Activated CD8-positive, alpha-beta memory T cell treated with anti-CD3 and anti-CD28 coated beads, Interleukin-2, amount 50 U/mL, for 24 hours (primary cell): ENCODE results near the gene LDHD.

ENCODE experiments used
- DNase-seq: peaks from one replicate; pipeline ENCODE4 v3.0.0-alpha.2; 2020; ENCODE audit errors: extremely low read depth

Gene LDHD

DNA sequence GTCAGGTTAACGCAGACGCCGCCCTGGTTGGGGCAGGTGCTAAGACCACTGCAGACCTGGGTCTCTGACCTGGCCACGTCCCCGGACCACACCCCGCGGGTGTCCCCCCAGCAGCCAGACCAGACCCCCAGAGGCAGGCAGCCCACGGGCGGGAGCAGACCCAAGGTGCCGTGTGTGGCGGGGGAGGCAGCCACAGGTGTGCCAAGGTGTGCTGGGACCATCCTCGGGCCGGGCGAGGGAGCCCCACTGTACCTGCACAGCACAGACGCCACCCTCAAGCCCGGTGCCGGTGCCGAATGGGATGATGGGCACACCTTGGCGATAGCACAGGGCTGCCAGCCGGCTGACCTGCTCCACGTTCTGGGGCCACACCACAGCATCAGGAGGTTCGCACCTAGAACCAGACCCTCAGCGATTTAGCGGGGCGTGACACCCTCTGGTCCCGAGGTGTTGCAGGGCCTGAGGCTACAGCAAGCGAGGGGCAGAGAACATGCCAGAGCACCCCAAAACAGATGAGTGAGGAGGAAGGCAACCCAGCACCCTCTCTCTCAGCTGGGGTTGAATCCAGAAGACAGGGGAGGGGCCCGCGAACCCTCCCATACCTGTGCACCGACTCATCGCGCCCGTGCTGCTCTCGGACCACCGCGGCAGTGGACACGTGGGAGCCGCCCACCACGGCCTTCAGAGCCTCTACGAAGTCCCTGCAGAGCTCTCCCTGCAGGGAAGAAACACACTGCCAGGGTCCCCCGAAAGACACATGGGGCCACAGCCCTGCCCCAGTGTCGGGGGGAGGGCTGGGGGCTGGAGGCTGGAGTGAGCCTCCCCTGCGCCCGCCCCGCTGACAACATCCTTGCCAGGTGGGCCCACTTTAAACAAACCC lies 1.4 kb downstream of the LDHD start:
- no peak for DNase-seq

DNA sequence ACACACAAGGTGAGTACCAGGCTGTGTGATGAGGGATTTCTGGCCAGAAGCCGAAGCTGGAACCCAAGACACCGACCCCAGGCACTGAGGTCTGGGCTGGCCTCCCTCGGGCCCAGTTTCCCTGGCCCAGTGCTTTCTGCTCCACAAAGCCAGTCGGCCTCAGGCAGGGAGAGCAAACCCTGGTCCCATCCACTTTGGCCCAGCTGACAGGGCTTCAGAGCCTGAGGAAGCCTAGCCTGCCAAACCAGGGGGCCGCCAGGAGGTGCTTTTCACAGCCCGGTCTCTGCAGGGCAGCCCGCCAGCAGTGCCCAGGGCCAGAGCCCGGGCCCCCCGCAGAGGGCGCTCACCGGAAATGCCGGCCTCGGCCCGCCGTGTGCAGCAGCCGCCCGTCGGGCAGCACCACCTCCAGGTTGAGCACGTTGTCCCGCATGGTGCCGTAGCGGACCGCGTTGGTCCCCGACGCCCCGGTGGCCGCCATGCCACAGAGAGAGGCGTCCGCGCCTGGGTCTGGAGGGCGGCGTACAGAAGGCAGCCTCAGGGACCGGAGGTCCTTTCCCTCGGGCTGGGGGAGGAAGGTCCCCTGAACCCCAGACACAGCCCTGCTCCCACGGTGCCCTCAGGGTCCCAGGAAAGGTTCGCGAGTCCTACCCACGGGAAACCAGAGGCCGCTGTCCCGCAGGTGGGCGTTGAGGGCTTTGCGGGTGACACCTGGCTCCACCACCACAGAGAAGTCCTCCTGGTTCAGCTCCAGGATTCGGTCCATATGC lies 2.2 kb downstream of the LDHD start:
- DNase-seq = no peak

DNA sequence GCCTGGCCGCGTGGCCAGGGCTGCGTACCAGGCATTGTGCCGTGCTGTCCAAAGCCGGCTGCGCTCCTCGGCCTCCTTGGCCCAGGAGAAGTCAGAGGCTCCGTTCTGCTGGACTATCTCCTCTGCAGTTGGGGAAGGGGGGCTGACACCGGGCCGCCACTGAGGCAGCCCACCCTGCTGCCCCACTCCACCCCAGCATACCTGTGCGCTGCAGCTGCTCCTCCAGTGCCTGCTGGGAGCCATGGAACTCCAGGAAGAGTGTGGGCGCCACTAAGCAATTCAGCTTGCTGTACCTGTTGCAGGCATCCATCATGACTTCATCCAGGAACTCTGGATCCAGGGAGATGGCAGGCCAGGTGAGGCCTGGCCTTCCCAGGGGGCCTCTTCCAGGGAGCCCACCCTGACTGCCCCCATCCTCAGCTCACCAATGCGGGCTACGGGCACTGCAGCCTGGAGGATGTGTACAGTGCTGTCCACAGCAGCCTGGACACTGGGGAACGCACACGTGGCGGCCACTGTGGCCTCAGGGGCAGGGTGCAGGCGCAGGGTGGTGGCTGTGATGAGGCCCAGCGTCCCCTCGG lies 2.9 kb downstream of the LDHD start:
- no peak for DNase-seq

DNA sequence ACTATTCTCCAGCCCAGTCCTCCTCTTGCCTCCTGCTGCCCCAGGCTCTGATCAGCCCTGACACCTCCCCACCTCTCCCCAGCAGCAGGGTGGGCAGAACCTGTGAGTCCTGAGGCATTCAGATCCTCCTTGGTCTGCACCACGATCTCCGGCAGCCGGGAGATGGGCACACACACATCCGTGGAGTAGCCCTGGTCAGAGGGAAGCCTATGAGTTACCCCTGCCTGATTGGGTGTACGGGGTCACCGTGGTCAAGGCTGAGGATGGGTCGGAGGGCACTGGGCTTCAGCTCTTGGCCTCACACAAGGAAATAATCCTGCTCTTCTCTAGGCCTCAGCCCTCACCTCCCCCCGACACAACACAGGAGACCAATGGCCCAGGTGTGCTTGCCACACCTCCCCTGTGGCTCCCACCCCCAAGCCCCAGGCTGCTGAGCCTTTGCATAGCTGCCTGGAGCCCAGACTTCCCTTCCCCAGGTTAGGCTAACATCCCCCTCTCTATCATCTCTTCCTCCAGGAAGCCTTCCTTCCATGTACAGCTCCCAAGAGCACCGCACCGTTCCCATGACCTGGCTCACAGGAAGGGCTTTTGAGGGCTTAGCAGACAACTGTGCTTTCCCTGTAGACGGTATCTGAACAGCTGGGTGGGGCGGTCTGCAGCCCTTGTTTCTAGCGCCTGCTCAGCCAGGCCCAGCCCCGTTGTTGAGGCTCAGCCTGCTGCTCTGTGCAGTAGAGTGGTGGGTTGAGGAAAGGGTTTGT lies 3.7 kb downstream of the LDHD start:
- DNase-seq = no peak

DNA sequence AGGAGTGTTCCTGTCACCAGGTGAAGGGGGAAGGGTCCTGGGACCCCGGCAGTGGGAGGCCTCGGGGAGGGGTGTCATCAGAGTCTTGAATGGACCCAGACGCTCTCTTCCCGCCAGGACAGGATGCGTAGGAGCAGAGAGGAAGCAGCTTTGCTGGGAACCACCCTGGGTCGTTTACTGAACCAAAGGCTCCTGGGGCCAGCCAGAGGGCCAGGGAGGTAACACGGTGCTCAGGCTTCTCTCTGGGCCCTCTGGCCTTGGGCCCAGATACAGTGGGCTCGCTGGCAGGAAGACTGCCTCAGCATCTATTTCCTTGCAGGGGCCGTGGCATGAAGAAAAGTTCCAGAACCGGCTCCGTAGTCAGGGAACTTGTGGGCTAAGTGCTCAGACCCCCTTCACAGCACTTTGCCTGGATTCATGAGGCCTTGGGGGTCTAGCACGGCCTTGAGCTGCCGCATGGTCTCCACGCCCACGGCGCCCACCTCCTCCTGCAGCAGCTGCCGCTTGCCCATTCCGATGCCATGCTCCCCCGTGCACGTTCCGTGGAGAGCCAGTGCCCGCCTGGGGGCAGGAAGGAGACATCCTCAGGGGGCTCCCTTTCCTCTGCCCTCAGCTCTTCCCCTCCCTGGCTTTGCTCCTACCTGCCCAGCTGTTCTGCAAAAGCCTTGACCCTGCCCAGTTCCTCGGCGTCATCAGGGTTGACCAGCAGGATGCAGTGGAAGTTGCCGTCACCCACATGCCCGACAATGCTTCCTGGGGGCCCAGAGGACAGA lies 4.4 kb downstream of the LDHD start:
- DNase-seq = no peak

DNA sequence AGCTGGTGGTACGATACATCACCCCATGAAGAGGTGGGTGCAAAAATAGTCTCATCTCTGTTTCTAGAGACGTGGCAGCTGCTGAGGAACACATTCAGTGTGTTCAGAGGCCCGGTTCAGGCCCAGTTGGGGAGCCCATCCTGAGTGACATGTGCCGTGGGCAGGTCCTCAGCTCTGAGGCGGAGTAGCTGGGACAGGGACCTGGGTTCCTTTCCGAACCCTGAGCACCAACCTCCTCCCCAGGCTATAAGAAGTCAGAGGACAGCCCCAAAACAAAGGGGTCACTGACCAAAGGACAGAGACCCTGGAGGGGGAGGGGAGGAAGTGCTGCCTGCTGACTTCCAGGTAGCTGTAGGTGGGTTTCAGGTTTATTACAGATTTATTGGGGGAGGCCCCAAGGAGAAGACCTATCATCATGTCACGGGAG lies 5.1 kb downstream of the LDHD start:
- no peak for DNase-seq

DNA sequence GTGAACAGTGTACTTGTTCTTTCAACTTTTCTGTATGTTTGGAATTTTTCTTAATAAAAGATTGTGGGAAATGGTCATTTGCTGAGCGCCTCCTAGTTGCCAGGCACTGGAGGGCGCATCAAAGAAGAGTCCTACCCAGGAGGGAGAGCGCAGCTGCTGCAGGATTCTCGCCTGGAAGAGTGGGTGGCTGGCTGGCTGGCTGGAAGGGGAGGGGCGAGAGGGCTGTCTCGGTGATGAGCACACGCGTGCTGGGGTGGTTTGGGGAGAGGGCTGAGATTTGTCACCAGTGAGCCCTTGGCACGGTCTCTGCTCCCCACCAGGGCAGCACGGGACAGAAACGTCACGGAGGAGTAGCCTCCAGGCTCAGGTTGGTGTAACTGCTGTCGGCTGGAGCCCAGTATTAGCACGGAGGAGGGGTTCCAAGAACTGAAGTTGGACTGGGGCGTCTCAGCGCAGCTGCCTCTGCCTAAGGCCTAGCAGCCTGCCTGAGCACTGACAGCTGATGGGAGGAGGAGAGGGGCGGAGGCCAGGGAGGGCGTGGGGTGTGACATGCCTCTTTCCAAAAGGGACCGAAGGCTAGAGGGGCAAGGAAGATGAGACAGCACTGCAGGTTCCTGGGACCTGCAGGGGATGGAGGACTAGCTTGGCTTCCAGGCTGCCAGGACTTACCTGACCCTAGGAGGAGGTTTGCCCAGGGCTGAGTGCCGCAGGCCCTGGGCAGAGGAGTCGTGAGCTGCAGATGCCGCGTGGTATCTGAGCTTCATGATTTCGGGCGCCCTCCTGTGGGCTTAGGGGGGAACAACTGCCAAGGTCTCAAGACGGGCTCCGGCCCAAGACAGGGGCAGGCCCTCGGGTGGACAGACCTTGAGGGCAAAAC lies 5.7 kb downstream of the LDHD start:
- peak; percentile 46 for DNase-seq

DNA sequence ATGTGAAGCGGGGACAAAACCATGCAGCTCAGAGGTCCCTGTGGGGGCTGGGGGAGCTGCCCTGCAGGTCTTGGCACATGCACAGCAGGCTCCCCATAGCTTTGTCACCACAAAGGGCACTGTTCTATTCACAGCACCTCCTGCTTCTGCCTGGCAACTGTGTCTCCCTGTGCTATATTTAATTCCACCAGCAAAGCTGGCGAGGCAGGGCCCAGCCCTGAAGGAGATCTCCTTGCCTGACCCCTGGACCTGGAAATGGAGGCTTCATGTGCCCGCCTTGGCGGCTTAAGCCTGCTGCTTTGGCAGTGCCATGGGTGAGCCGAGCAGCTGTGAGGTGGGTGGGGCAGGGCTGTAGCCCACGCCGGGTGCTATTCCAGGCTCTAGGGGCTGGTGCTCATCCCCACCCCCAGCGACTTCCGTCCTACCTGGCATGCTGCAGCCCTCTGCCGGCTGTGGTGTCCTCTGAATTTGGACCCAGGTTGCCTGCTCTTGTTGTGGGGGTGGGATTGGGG lies 6.8 kb downstream of the LDHD start:
- no peak for DNase-seq

DNA sequence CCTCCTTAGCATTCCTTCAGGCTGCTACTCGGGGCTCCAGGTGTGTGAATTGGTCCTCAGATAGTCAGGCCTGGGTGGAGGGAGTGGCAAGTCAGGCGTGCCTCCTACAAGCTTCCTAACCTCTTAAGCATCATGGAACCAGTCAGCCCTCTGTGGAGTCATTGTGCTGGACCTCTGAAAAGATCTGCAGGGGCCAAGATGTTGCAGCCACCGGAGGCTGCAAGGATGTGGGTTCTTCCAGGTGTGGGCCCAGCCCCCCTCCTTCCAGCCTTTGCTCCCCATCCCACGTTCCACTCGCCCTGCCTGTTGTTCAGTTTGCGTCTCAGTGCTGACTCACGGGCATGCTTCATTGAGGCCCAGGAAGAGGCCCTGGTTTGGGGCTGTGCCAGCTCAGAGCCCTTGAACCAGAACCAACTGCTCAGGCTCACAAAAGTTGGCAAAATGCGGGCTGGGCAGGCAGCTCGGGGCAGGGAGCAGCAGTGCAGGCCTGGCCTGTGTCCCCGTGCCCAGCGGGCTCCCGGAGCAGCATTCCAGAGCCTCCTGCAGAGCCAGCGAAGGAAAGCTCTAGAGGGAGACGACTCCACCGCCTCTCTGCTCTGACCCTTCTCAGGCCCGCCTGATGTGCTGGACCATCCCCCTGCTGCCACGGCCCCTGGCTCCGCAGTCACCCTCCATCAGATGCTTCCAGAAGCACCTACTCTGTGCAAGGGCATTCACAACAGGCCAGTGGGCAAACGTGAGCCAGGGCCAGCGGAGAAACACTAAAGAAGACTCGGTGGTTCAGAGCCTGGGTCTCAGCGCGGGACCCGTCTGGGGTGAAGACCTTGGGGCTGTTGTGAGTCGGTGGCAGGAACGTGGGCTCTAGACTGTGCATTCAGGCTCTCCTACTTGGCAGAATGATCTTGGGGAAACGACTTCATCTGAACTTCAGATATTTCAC lies 7.5 kb downstream of the LDHD start:
- DNase-seq = peak; percentile 47

DNA sequence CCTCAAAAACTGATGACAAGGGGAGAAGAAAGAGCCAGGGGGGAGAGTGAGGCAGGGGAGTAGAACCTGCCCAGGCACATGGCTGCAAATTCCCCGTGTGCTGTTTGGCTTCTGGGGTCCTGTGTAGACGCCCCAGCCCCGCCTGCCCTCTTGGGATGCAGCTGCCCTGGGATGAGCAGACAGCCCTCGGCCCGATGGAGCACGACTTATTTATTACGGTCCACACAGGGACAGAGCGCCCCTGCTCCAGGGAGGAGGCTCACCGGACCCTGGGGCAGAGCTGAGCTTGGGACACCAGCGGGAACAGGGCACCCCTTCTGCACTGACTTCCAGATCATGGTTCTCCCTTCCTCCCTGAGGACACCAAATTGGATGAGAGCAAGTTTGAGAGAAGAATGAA lies 9.1 kb downstream of the LDHD start:
- no peak for DNase-seq

DNA sequence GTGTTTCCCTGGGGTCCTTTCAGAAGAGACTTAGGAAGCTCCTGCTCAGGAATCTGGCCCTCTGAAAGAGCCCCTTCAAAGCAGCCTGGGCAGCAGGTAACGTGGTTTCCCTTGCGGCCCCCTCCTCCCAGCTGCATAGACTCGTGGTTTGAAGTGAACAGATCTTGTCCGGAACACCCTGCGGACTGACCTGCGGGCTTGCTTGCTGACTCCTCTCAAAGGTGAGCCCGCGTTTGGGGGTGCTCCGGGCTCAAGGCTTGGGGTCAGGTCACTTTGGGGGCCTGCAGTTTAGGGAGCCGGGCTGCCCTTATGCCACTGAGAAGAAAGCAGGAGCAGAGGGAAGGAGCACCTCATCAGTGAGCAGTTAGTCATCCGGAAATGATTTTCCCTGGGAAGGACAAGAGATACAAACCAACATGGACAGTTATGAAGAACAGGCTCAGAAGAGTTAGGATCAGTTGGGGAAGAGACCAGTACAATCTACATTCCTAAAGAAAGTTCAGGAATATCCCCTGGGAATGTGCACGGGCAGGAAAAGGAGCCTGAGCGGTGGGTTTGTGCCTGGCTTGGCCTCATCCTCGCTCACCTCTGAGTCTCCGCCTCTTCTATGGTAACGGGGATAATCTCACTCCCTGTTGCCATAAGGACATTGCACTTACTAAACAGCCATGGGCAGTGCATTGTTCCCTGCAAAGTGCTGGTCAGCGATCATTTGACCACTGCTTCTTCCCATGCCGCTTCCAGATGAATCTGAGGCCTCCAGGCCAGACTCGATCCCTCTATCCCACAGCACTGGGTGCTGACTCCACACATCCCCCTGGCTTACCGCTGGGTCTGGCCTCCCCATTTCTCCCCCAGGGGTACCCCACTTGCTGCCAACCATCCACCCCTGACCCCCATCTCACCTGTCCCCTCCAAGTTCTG lies 10.0 kb downstream of the LDHD start:
- no peak for DNase-seq

DNA sequence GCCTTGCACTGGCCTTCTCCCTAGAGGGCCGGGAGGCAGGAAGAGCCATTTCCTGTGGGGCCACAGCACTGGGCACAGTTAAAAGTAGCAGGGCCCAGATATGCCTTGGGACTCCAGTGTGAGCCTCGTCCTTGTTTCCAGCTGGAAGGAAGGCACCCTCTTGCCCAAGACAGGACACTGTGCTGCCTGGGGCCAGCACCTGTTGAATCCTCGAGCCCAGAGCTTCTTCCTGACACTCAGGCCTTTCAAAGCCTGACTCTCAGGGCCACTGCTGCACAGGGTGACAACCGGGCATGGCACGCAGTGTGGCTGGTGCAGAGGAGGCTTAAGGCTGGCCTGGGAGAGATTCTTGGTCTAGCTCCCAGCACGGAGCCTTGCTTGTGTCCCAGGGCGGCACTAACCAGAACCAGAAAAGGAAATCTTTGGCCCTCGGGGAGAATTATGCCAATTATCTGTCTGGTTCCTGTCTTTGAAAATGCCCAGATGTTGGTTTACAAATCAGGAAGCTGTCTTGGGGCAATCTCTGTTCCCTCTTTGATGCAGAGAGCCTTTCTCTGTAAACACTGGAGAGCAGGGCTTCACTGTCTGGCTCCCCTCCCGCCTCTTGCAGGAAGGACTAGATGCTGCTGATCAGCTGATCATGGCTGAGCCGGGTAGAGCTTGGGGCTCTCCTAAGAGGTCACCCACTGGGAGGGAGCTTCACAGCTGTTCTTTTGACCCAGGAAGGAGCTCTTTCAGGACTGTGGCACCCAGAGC lies 11.1 kb downstream of the LDHD start:
- DNase-seq = no peak

DNA sequence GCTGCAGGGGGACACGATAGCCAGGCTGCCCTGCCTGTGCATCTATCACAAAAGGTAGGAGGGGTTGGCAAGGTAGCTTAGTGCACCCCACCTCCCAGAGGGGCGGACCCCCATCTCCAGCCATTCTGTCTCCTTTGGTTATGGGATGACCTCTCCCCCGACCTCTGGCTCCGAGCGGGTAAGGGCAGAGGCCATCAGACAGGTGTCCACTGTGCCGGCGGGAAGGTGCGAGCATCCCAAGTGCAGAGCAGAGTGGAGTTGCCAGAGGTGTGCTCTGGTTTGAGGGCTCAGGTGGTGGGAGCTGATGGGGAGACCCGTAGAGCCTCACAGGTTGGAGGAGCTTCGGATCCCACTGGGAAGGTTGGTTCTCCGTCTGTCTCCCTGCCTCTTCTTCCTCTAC lies 11.7 kb downstream of the LDHD start:
- DNase-seq = no peak

DNA sequence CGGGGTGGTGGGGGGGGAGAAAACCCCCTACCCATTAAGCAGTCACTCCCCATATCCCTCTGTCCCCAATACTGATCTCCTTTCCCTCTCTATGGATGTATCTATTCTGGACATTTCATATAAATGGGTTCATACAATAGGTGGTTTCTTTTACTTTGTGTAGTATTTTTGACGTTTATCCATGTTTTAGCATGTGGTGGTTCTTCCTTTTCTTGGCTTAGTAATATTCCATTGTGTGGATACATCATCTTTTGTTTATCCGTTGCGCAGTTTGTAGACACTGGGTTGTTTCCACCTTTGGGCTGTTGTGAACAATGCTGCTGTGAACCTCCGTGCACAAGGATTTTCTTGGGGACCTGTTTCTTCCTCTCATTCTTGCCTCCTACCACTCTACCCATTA lies 12.6 kb downstream of the LDHD start:
- DNase-seq = no peak

DNA sequence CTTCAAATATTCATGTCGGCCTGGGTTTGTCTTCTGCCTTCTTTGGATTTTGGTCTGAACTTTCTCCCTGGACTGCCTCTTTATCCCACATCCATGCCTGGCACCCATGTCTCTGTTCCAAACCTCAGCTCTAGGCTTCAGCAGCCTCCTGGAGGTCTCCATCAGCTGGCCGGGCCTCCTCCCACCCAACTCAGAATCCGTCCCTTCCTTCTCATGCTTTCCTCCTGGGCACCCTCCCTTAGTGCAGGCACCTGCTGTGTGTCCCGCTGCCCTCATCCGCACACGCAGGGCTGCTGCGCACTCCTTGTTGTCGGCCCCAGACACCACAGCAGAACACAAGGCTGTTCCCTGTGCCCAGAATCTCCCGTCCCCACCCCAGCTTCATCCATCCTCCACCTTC lies 14.0 kb downstream of the LDHD start:
- DNase-seq = no peak

DNA sequence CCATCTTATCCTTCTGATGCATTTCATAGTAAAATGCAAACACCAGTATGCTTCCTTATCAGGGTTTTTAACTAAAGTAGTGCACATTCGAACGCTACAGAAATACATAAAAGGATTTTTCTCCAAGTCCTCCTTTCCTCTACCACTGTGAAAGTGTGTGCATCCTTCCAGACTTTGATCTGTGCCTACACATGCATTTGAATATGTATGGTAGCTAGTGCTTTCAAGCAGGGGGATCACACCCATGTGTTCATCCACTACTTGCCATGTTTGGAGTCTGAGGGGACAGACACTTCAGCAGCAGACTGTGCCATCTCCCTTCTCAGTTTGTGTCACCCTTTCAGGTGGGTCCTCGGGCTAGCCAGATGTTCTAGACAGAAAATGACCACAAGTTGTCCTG lies 14.9 kb downstream of the LDHD start:
- no peak for DNase-seq

DNA sequence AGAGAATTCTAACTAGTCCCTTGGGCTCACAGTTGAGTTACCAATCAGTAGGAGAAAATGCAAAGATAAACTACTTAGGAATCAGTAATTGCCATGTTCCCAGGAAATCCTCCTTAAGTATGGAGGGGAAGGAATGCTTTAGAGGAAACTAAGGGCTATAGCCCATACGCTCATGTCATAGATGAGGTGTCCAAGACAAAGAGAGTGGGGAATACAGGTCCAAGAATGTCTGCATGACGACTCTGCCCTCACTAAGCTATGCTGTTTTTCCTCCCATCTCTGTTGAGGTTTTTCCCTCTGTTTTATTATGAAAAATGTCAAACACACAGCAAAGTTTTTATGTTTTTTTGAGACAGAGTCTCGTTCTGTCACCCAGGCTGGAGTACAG lies 16.0 kb downstream of the LDHD start:
- no peak for DNase-seq
